Aortic smooth muscle cell (primary cell): ENCODE measurements around the gene PRR33. TPM values are rescaled to one million over a fixed set of nuclear protein-coding genes. Genes with fewer than 3 reads are reported as not detected.

ENCODE experiments used
- total RNA-seq: library from RNA; depleted of rRNA; stranded (reverse); fragments of >200 nt; gene quantifications from 2 replicates; pipeline ENCODE4 v1.2.3, GENCODE V29; 2014

Gene PRR33
- not detected in 2 replicates for total RNA-seq

GRCh38 chr11:1891831-1892115 lies at the start of gene PRR33:
PRR33 (minus strand) TSS chr11:1891895; CDS start chr11:1890584, 1,311 bp downstream.

GRCh38 chr11:1919391-1920127 lies 27.9 kb upstream of the PRR33 start, which contains the start of gene TNNT3:
TNNT3 (plus strand) TSS chr11:1919703; CDS start chr11:1922875, 3,172 bp downstream.

GRCh38 chr11:1852877-1853276 lies 38.8 kb downstream of the PRR33 start, which contains the start of gene LSP1:
LSP1 (plus strand) TSS chr11:1853084; CDS start chr11:1853145, 61 bp downstream.

GRCh38 chr11:1838426-1839144 lies 53.1 kb downstream of the PRR33 start, which contains the start of gene TNNI2:
TNNI2 (plus strand) TSS chr11:1838981; CDS start chr11:1839697, 716 bp downstream.

Other genes starting within 250 kb of the PRR33 start
- gene KRTAP5-6, start 194.7 kb downstream of the PRR33 start, total RNA-seq: not detected in 2 replicates
- gene IFITM10, start 141.3 kb downstream of the PRR33 start, total RNA-seq: 4.5 and 7.7 TPM in 2 replicates
- 538 and 658 TPM in 2 replicates for gene CTSD, start 128.0 kb downstream of the PRR33 start, total RNA-seq
- 0.26 TPM in 1 of 2 replicates, not detected in the other for gene SYT8, start 56.9 kb downstream of the PRR33 start, total RNA-seq
- not detected in 2 replicates for gene TNNI2, start 52.9 kb downstream of the PRR33 start, total RNA-seq
- 6.7 and 18.2 TPM in 2 replicates for gene LSP1, start 38.8 kb downstream of the PRR33 start, total RNA-seq
- gene TNNT3, start 27.8 kb upstream of the PRR33 start, total RNA-seq: 0.25 and 0.26 TPM in 2 replicates
- gene MRPL23, start 55.4 kb upstream of the PRR33 start, total RNA-seq: 164 and 189 TPM in 2 replicates
- gene H19, start 105.9 kb upstream of the PRR33 start, total RNA-seq: 0.37 TPM in 1 of 2 replicates, not detected in the other
- gene IGF2, start 247.5 kb upstream of the PRR33 start, total RNA-seq: under 0.01 TPM in 1 of 2 replicates, not detected in the other